Osteoblast (primary cell): ENCODE results near the gene PPT2. TPM values are rescaled to one million over a fixed set of nuclear protein-coding genes. Genes with fewer than 3 reads are reported as not detected.

ENCODE experiments used
- DNase-seq: peaks from one replicate; pipeline ENCODE4 v3.0.0; 2011; ENCODE audit warnings: low spot score, mixed read lengths; ENCODE audit not compliant: insufficient read length; ENCODE audit errors: missing footprints
- H2AFZ ChIP-seq: 2 replicates; pipeline ENCODE4 v1.6.0; 2011; ENCODE audit warnings: mild to moderate bottlenecking, low read length
- H3K27ac ChIP-seq: 2 replicates; pipeline ENCODE4 v1.5.1; 2011; ENCODE audit warnings: mild to moderate bottlenecking, low read depth, low read length, moderate library complexity
- H3K27me3 ChIP-seq: 2 replicates; pipeline ENCODE4 v1.6.0; 2012; ENCODE audit warnings: mild to moderate bottlenecking, control low read depth, inconsistent platforms, low read length, moderate library complexity; ENCODE audit not compliant: insufficient read depth
- H3K36me3 ChIP-seq: 2 replicates; pipeline ENCODE4 v1.5.1; 2011; ENCODE audit warnings: mild to moderate bottlenecking, low read length, control low read depth, moderate library complexity; ENCODE audit not compliant: insufficient read depth
- H3K4me1 ChIP-seq: 2 replicates; pipeline ENCODE4 v1.5.1; 2011; ENCODE audit warnings: mild to moderate bottlenecking, low read length, control low read depth, moderate library complexity; ENCODE audit not compliant: insufficient read depth
- H3K4me2 ChIP-seq: 2 replicates; pipeline ENCODE4 v1.6.0; 2011; ENCODE audit warnings: mild to moderate bottlenecking, low read length; ENCODE audit not compliant: insufficient read depth
- H3K4me3 ChIP-seq: fragments of 200-600 bp; sonication (generic); 3 replicates; pipeline ENCODE4 v1.5.1; 2012; ENCODE audit warnings: mild to moderate bottlenecking, low read length, inconsistent platforms; ENCODE audit not compliant: insufficient read depth
- H3K79me2 ChIP-seq: 2 replicates; pipeline ENCODE4 v1.6.0; 2012; ENCODE audit warnings: mild to moderate bottlenecking, low read length, control low read depth, inconsistent platforms; ENCODE audit not compliant: insufficient read depth
- H3K9me3 ChIP-seq: 2 replicates; pipeline ENCODE4 v1.5.1; 2011; ENCODE audit warnings: low read depth, low read length, control low read depth
- H4K20me1 ChIP-seq: 2 replicates; pipeline ENCODE4 v1.6.0; 2012; ENCODE audit warnings: mild to moderate bottlenecking, low read length, control low read depth; ENCODE audit not compliant: insufficient read depth
- CTCF ChIP-seq: IDR thresholded peaks from 2 replicates; pipeline ENCODE4 v1.5.1; 2011; ENCODE audit warnings: mild to moderate bottlenecking, low read depth, low read length, moderate library complexity; ENCODE audit errors: extremely low read depth
- total RNA-seq: library from RNA; depleted of rRNA; stranded (reverse); fragments of >200 nt; gene quantifications from 2 replicates; pipeline ENCODE4 v1.2.3, GENCODE V29; 2012

PPT2 gene
- total RNA-seq, 1 donor: 8.3 TPM

GRCh38 chr6:32114796-32115195 is 39.1 kb upstream of the PPT2 start:
- H4K20me1 ChIP-seq: no peaks in the 10 kb centered on the region
- H3K9me3 ChIP-seq: no peaks in the 10 kb centered on the region
- peaks cover 9% of the 10 kb centered on the region for H3K27me3 ChIP-seq
- peak overlapping the region; percentile 86 for H3K27ac ChIP-seq
- peaks cover 24% of the 10 kb centered on the region for H3K36me3 ChIP-seq
- no peak overlapping the region for H2AFZ ChIP-seq
- peak overlapping the region; percentile 60 for H3K4me2 ChIP-seq
- H3K4me1 ChIP-seq: peaks cover 31% of the 10 kb centered on the region
- no peak for TF ChIP-seq CTCF
- peak; percentile 92 for DNase-seq
- H3K79me2 ChIP-seq: no peaks in the 10 kb centered on the region
- H3K4me3 ChIP-seq: no peak overlapping the region

- Histone ChIP-seq H2AFZ (no peak overlapping the region), H3K36me3 (peaks cover 26% of the 10 kb centered on the region), H4K20me1 (no peaks in the 10 kb centered on the region), H3K4me3 (no peak overlapping the region), H3K79me2 (no peaks in the 10 kb centered on the region), H3K4me1 (peaks cover 31% of the 10 kb centered on the region), H3K9me3 (no peaks in the 10 kb centered on the region), H3K27me3 (peaks cover under 1% of the 10 kb centered on the region), H3K27ac (peak overlapping the region; percentile 63), H3K4me2 (no peak overlapping the region)
- DNase-seq: no peak
- no peak for TF ChIP-seq CTCF
Measured at GRCh38 chr6:32115623-32116022, 38.3 kb upstream of the PPT2 start.

- no peaks in the 10 kb centered on the region for H3K27me3 ChIP-seq
- H3K4me3 ChIP-seq: no peak overlapping the region
- no peaks in the 10 kb centered on the region for H4K20me1 ChIP-seq
- no peaks in the 10 kb centered on the region for H3K9me3 ChIP-seq
- TF ChIP-seq CTCF: peak; percentile 43
- no peak overlapping the region for H2AFZ ChIP-seq
- DNase-seq: no peak
- no peaks in the 10 kb centered on the region for H3K79me2 ChIP-seq
- H3K4me2 ChIP-seq: no peak overlapping the region
- H3K36me3 ChIP-seq: peaks cover 36% of the 10 kb centered on the region
- H3K27ac ChIP-seq: no peak overlapping the region
- peaks cover 31% of the 10 kb centered on the region for H3K4me1 ChIP-seq
Measured at GRCh38 chr6:32116674-32117073, 37.3 kb upstream of the PPT2 start.

- Histone ChIP-seq H2AFZ (no peak overlapping the region), H3K4me1 (peaks cover 31% of the 10 kb centered on the region), H3K27me3 (no peaks in the 10 kb centered on the region), H3K36me3 (peaks cover 43% of the 10 kb centered on the region), H3K27ac (no peak overlapping the region), H3K4me2 (no peak overlapping the region), H3K9me3 (no peaks in the 10 kb centered on the region), H4K20me1 (no peaks in the 10 kb centered on the region), H3K4me3 (no peak overlapping the region), H3K79me2 (no peaks in the 10 kb centered on the region)
- no peak for DNase-seq
- TF ChIP-seq CTCF: no peak
Measured at GRCh38 chr6:32117461-32117860, 36.5 kb upstream of the PPT2 start.
